Osteocyte (in vitro differentiated cells): ENCODE measurements around the gene MRPL38. TPM values are rescaled to one million over a fixed set of nuclear protein-coding genes. Genes with fewer than 3 reads are reported as not detected.
A peak's percentile ranks its signal among the peaks of the same experiment; 100 is the strongest.
"Not testable (repeated sequence)": the region's sequence is repeated elsewhere in the genome, so short reads cannot be mapped to it uniquely, and the experiment has no call there.

ENCODE experiments used
- DNase-seq: peaks from one replicate; pipeline ENCODE4 v3.0.0; 2021; ENCODE audit warnings: mixed read lengths; ENCODE audit not compliant: unreplicated experiment; ENCODE audit errors: extremely low spot score
- H3K27ac Mint-ChIP-seq: one replicate; pipeline ENCODE4 v1.8.0; 2021; ENCODE audit warnings: mild to moderate bottlenecking, mixed read lengths; ENCODE audit not compliant: unreplicated experiment
- H3K27me3 Mint-ChIP-seq: one replicate; pipeline ENCODE4 v1.8.0; 2021; ENCODE audit warnings: mixed read lengths; ENCODE audit not compliant: unreplicated experiment
- H3K36me3 Mint-ChIP-seq: one replicate; pipeline ENCODE4 v1.8.0; 2021; ENCODE audit warnings: mixed read lengths; ENCODE audit not compliant: unreplicated experiment
- H3K4me1 Mint-ChIP-seq: one replicate; pipeline ENCODE4 v1.8.0; 2021; ENCODE audit warnings: mixed read lengths; ENCODE audit not compliant: unreplicated experiment
- H3K4me3 Mint-ChIP-seq: one replicate; pipeline ENCODE4 v1.8.0; 2021; ENCODE audit warnings: mild to moderate bottlenecking, moderate library complexity, mixed read lengths; ENCODE audit not compliant: unreplicated experiment
- H3K9me3 Mint-ChIP-seq: one replicate; pipeline ENCODE4 v1.8.0; 2021; ENCODE audit warnings: mixed read lengths; ENCODE audit not compliant: unreplicated experiment
- total RNA-seq: library from RNA; stranded (reverse); gene quantifications from 2 replicates; pipeline ENCODE4 v1.2.1, GENCODE V29; 2021
- TF ChIP-seq, protein P1 (sequence below): fragments of 200-600 bp; sonication (generic); IDR thresholded peaks from 2 replicates; pipeline ENCODE4 v1.5.0; 2021; ENCODE audit warnings: antibody characterized with exemption, mild to moderate bottlenecking, moderate library complexity

The MRPL38 gene
- total RNA-seq, 1 donor from 2014 or later: 73.6 TPM

DNA sequence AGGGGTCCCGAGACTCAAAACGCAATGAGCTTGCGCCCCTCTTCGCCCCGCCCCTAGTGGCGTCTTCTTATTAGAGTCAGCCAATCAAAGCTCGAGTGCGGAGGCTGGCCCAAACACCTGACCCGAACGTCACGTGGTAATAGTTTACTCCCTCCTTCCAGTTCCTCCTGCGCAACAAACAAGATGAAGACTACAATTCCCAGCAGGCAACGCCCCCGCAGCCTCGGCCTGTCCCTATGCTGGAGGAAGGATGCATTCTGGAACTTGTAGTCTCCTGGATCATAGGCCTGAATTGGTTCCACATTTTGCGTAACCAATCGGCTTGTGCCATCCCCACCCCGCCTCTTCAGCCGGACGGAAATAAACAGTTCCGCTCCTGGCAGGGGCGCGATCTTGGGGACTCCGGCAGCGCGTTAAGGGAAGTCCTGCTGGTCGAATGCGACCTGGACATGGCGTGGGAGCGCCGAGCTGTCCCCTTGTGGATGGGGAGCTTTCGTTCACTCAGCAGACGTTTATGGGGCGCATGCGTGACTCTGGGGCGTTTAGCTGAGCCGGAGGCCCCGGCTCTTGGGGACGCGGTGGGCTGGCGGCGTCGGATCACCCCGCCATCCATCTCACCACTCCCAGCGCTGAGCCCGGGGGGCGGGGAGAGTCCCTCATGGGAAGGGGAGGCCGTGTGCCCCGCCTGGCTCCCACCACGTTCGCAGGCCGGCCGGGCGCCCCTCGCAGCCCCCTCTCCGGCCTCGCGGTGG, 49.2 kb downstream of the MRPL38 start, which contains the start of gene WBP2:
WBP2 (minus strand) TSS at position 26 of the 752 bp plus-strand sequence. CDS start 38 bp downstream, outside the sequence.
- H3K9me3 Mint-ChIP-seq: no peaks in the 10 kb centered on the region
- TF ChIP-seq, protein P1, sequence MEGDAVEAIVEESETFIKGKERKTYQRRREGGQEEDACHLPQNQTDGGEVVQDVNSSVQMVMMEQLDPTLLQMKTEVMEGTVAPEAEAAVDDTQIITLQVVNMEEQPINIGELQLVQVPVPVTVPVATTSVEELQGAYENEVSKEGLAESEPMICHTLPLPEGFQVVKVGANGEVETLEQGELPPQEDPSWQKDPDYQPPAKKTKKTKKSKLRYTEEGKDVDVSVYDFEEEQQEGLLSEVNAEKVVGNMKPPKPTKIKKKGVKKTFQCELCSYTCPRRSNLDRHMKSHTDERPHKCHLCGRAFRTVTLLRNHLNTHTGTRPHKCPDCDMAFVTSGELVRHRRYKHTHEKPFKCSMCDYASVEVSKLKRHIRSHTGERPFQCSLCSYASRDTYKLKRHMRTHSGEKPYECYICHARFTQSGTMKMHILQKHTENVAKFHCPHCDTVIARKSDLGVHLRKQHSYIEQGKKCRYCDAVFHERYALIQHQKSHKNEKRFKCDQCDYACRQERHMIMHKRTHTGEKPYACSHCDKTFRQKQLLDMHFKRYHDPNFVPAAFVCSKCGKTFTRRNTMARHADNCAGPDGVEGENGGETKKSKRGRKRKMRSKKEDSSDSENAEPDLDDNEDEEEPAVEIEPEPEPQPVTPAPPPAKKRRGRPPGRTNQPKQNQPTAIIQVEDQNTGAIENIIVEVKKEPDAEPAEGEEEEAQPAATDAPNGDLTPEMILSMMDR: peak; percentile 66
- peaks cover 11% of the 10 kb centered on the region for H3K36me3 Mint-ChIP-seq
- peak; percentile 99 for DNase-seq
- H3K27ac Mint-ChIP-seq: peak within 1 kb of the TSS; percentile 86
- H3K4me3 Mint-ChIP-seq: no peak within 1 kb of the TSS
- peaks cover 24% of the 10 kb centered on the region for H3K4me1 Mint-ChIP-seq
- H3K27me3 Mint-ChIP-seq: no peaks in the 10 kb centered on the region

GRCh38 chr17:75854881-75855309, 49.8 kb downstream of the MRPL38 start:
- peaks cover 24% of the 10 kb centered on the region for H3K4me1 Mint-ChIP-seq
- H3K9me3 Mint-ChIP-seq: no peaks in the 10 kb centered on the region
- no peak overlapping the region for H3K4me3 Mint-ChIP-seq
- TF ChIP-seq, protein P1: no peak
- no peaks in the 10 kb centered on the region for H3K27me3 Mint-ChIP-seq
- DNase-seq: no peak
- H3K36me3 Mint-ChIP-seq: peaks cover 13% of the 10 kb centered on the region
- no peak overlapping the region for H3K27ac Mint-ChIP-seq

GRCh38 chr17:75854101-75854748, 50.5 kb downstream of the MRPL38 start:
- Mint-ChIP-seq H3K4me3 (no peak overlapping the region), H3K4me1 (peaks cover 24% of the 10 kb centered on the region), H3K9me3 (no peaks in the 10 kb centered on the region), H3K36me3 (peaks cover 20% of the 10 kb centered on the region), H3K27me3 (no peaks in the 10 kb centered on the region), H3K27ac (no peak overlapping the region)
- no peak for DNase-seq
- TF ChIP-seq, protein P1: no peak

GRCh38 chr17:75853433-75853832, 51.3 kb downstream of the MRPL38 start:
- Mint-ChIP-seq H3K9me3 (no peaks in the 10 kb centered on the region), H3K27me3 (no peaks in the 10 kb centered on the region), H3K27ac (no peak overlapping the region), H3K4me1 (peaks cover 24% of the 10 kb centered on the region), H3K4me3 (no peak overlapping the region), H3K36me3 (peaks cover 23% of the 10 kb centered on the region)
- TF ChIP-seq, protein P1: no peak
- DNase-seq: no peak

GRCh38 chr17:75851693-75851991, 53.0 kb downstream of the MRPL38 start:
- H3K9me3 Mint-ChIP-seq, H3K27ac Mint-ChIP-seq, DNase-seq, H3K27me3 Mint-ChIP-seq, H3K4me3 Mint-ChIP-seq: not testable (repeated sequence)
- peaks cover 26% of the 10 kb centered on the region for H3K4me1 Mint-ChIP-seq
- H3K36me3 Mint-ChIP-seq: peaks cover 34% of the 10 kb centered on the region
